ENCODE measurements around the gene CCNO. TPM values are rescaled to one million over a fixed set of nuclear protein-coding genes. Genes with fewer than 3 reads are reported as not detected.

CCNO gene
- total RNA-seq, 1 donor from 2014 or later, result 1.8 TPM

DNA sequence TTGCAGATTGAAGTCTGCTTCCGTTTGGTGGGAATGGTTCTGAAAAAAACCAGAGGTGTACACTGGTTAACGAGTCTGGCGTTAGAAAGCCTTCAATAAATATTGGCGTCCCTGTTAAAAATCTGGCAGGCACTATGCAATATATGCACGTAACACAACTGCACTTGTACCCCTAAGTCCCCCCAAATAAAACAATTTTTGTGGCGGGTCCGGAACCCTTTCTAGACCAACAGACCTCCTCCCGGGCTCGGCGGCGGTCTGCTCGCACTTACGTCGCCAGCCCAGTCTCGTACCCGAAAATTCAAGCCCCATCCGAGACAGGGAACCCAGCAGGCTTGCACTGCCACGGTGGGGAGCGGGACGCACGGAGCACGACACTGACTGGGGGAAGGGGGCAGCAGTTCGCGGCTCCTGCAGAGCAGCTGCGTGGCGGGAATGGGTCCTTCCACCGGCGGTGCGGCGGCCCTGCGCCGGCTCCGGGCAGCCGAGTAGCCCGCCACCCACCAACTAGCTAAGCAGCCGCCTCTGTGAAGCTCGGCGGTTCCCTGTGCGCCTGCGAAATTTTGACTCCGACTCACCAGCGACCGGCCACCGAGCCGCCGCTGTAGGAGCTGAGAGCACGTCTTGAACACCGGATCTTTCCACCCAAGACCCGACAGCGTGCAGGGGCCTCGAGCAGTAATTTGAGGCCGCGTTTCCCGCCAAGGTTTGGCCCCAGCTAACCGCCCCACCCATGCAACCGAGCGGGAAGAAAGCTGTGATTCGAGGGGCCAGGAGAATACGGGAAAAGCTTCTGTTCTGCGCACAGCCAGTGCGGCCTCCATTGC lies 10.2 kb downstream of the CCNO start:
- TF ChIP-seq, protein P1, sequence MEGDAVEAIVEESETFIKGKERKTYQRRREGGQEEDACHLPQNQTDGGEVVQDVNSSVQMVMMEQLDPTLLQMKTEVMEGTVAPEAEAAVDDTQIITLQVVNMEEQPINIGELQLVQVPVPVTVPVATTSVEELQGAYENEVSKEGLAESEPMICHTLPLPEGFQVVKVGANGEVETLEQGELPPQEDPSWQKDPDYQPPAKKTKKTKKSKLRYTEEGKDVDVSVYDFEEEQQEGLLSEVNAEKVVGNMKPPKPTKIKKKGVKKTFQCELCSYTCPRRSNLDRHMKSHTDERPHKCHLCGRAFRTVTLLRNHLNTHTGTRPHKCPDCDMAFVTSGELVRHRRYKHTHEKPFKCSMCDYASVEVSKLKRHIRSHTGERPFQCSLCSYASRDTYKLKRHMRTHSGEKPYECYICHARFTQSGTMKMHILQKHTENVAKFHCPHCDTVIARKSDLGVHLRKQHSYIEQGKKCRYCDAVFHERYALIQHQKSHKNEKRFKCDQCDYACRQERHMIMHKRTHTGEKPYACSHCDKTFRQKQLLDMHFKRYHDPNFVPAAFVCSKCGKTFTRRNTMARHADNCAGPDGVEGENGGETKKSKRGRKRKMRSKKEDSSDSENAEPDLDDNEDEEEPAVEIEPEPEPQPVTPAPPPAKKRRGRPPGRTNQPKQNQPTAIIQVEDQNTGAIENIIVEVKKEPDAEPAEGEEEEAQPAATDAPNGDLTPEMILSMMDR (conservative IDR thresholded peaks at IDR 0.05; ENCODE audit: low read depth, low read length), result no peak
- no peak for DNase-seq (ENCODE audit: low read depth)

DNA sequence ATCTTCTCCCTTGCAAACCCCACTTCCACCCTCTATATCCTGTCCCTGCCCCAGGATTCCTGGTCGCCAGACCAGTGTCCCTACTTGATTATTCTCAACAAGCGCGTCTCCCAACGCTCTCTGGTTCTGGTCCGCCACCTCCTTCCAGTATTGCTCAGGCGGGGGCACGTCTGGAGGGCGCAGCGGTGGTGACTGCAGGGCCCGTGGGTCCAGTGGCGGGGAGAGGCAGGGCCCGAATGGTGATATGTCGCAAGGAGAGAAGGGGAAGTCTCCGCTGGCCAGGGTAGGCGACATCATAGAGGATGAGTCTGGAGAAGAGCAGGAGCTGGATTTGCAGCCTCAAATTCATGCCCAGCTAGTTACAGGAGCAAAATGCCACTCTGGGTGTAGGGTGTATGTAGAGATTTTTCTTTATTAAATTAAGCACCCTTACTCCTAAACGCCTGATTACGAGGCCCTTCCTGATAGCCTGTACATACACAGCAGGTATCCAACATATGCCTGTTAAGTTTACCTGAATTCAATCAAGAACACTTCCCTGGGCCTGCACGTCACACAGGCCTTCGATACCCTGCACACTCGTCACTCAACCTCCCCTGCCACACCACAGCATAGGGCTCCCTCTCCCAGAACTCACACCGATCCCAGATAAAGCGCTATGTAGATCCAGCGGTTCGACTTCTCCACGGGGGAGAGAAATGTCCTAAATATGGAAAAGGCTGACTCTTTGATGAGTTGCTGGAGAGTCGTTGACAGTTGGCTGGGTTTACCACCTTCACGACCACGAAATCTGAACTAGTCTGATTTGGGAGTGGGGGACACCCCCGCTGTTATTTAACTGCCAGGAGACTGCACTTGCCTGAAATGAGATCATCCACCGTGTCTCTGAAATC lies 11.1 kb downstream of the CCNO start:
- DNase-seq (ENCODE audit: low read depth), result no peak
- H3K4me3 ChIP-seq (ENCODE audit: low read depth, low read length), result no peak overlapping the region

More for the DNA sequence above, 10.2 kb downstream of the CCNO start:
- H3K4me3 ChIP-seq (ENCODE audit: low read depth, low read length), result no peak overlapping the region

DNA sequence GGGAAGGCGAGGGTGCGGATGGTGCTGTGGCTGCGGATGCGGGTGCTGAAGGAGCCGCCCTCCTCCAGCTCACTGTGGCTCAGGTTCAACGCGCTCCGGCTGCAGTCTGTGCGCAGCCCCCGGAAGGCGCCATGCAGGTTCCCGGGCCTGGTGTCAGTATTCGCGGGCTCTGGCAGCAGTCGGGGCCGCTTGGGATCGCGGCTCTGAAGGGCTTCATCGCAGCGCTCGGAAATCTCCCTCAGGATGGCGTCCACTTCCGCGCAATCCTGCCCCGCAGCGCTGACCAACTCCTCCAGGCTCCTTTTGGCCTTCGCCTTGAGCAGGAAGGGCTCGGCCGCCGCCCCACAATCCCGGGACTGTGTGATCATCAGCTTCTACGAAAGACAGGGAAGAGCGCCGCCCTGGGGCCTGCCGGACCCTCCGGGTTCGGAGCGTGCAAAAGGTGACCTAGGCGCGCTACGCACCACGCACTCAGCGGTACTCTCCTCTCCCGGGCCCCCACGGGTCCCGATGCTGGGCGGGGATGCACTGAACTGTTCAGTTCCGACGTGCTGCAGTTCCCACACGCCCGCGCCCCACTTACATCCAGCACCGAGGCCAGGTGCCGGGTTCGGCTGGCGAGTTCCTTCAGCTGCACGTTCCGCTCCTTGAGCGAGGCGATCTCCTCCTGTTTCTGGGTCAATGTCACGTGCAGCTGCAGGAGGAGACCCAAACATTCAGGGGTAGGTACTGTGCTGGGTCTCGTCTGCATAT lies 12.8 kb downstream of the CCNO start:
- no peak for DNase-seq (ENCODE audit: low read depth)
- TF ChIP-seq, protein P1 (conservative IDR thresholded peaks at IDR 0.05; ENCODE audit: low read depth, low read length), result peak; percentile 28
- H3K4me3 ChIP-seq (ENCODE audit: low read depth, low read length), result peak overlapping the region; percentile 53

More for the DNA sequence above, 11.1 kb downstream of the CCNO start:
- TF ChIP-seq, protein P1 (conservative IDR thresholded peaks at IDR 0.05; ENCODE audit: low read depth, low read length), result no peak

DNA sequence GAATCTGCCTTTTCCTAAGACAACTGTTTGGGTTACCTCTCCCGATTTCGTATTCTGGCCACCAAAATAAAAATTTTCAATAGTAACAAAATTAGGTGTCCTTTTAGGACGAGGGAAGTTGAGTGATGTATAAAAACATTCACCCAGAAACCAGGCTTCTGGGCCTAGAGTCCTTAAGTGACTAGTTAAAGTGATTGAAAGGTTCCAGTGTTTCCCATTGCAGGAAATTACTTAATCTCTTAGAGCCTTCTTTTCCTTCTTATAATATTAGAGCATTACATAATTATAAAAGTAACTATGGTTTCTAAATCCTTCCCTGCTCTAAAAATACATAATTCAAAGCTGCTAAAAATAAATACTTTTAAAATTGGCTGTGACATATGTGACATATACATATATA lies 13.6 kb downstream of the CCNO start:
- DNase-seq (ENCODE audit: low read depth), result no peak
- H3K4me3 ChIP-seq (ENCODE audit: low read depth, low read length), result no peak overlapping the region
- TF ChIP-seq, protein P1 (conservative IDR thresholded peaks at IDR 0.05; ENCODE audit: low read depth, low read length), result no peak

DNA sequence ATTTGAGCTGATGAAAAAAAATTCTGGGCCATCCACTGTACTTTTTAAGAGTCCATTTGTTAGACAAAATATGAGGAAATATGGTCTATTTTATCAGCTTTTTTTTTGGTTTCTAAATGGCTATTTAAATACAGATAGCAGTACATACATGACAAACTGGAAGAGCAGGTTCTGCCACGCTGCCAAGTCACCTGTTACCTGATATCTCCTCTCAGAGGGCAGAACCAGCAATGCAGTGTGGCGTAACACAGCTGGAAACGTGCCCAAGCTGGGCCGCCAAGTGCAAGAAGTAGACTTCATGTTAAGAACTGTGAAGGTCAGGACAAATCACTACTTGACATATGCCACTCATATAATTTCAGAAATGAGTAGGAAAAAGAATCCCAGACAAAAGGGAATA lies 14.4 kb downstream of the CCNO start:
- no peak for DNase-seq (ENCODE audit: low read depth)
- no peak overlapping the region for H3K4me3 ChIP-seq (ENCODE audit: low read depth, low read length)
- TF ChIP-seq, protein P1 (conservative IDR thresholded peaks at IDR 0.05; ENCODE audit: low read depth, low read length), result no peak

DNA sequence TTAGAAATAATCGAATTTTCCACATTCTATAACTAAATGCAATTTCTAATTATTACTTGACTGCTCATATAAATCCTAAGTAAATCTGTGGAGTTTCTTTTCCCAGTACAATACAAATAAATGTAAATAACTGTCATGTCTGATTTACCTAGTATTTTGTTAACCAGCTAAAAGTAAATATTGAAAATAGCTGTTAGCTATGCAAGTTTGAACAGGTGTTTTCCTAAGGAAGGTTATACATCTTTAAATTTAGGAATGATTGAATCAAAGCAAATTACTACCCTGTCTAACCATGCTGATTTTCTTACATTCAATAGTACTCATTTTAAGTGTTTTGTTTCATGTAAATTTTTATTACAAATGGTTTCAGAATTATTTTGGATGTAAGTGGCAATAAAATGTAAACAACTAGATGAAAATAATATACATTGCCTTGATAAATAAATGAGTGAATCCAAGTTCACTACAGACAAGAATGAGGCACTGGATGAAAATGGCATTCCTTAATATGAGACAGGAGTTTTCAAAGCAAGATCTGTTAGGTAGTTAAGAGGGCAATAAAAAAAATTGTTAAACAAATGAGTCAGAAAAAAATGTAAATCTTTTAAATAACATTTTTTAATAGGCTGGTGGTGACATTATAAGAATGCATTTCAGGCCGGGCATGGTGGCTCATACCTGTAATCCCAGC lies 22.1 kb downstream of the CCNO start:
- TF ChIP-seq, protein P1 (conservative IDR thresholded peaks at IDR 0.05; ENCODE audit: low read depth, low read length), result no peak
- H3K4me3 ChIP-seq (ENCODE audit: low read depth, low read length), result no peak overlapping the region
- no peak for DNase-seq (ENCODE audit: low read depth)
